ENCODE results near the gene MKNK2. TPM values are rescaled to one million over a fixed set of nuclear protein-coding genes. Genes with fewer than 3 reads are reported as not detected.

MKNK2 gene
- total and polyA plus RNA-seq, 2 of the 13 experiments (the other 11 are each of a cell fraction or from before 2014, with no cell fraction given) = 44.9 to 112 TPM

GRCh38 chr19:2021453-2022140 is 29.4 kb downstream of the MKNK2 start:
- FAIRE-seq (no peak), ATAC-seq (no peak), DNase-seq (ENCODE audit: low spot score) (no peak)
- Histone ChIP-seq H3K4me3 (replicated peaks in 1 of 3; ENCODE audit: insufficient read depth in 1 of 3, low read depth in 2 of 3, low read length in 3 of 3) (no peak overlapping the region), H3K9ac (ENCODE audit: insufficient read depth, low read depth, low read length) (no peak overlapping the region), H3K4me2 (ENCODE audit: low read depth, low read length) (no peak overlapping the region), H3K27ac (ENCODE audit: extremely low read length, insufficient read depth, low read length) (no peak overlapping the region), H3K27me3 (ENCODE audit: control insufficient read depth in 1 of 2, insufficient read depth in 2 of 2, low read length in 2 of 2) (no peaks in the 10 kb centered on the region), H4K20me1 (ENCODE audit: insufficient read depth, low read length) (no peaks in the 10 kb centered on the region), H3K36me3 (replicated peaks in 1 of 2; ENCODE audit: control insufficient read depth in 1 of 2, insufficient read depth in 2 of 2, low read length in 2 of 2) (no peaks in the 10 kb centered on the region), H3K79me2 (ENCODE audit: insufficient read depth, low read length) (no peaks in the 10 kb centered on the region), H2AFZ (ENCODE audit: low read length) (no peak overlapping the region), H3K9me3 (ENCODE audit: low read length) (peaks cover 4% of the 10 kb centered on the region), H3K4me1 (ENCODE audit: insufficient read depth, low read length) (peaks cover 7% of the 10 kb centered on the region)
- in situ Hi-C loops (cut with HindIII; ENCODE audit: extremely low pct_ligation_motif_present, low pct_unique_long_range_greater_than_20kb) = loop anchor here (5.0 kb wide), 1 partner anchor 41 kb away; no protein-coding TSS in a partner anchor
- no TSS peak for BruUV-seq (replicated peaks)
- intact Hi-C loops (cut with micrococcal nuclease; ENCODE audit: unreplicated experiment) = no loop called here
- CTCF ChIA-PET (ENCODE audit: low intra/inter-chr PET ratio, low total read pairs) = no interaction called here
- TF ChIP-seq FOXK2 (IDR thresholded peaks at IDR 0.05) = no peak
- TF ChIP-seq ZNF407 (CRISPR knock-in tag; IDR thresholded peaks at IDR 0.05; ENCODE audit: not compliant biosample characterization) = no peak
- no peak for TF ChIP-seq ZC3H4 (CRISPR knock-in tag; IDR thresholded peaks at IDR 0.05; ENCODE audit: borderline replicate concordance)
- no peak for TF ChIP-seq ARID2 (CRISPR knock-in tag; IDR thresholded peaks at IDR 0.05; ENCODE audit: borderline replicate concordance)
- TF ChIP-seq NBN (conservative IDR thresholded peaks at IDR 0.05) = no peak
- TF ChIP-seq ZNF720 (CRISPR knock-in tag; IDR thresholded peaks at IDR 0.05) = no peak
- no peak for TF ChIP-seq HOXD1 (CRISPR knock-in tag; IDR thresholded peaks at IDR 0.05)
- no peak for TF ChIP-seq ZNF512 (CRISPR knock-in tag; IDR thresholded peaks at IDR 0.05)
- TF ChIP-seq SYNCRIP (IDR thresholded peaks at IDR 0.05; ENCODE audit: insufficient read depth, low read depth, low read length) = no peak
- no peak for TF ChIP-seq ELF1 (CRISPR knock-in tag; IDR thresholded peaks at IDR 0.05)
- TF ChIP-seq MEF2D (CRISPR knock-in tag; IDR thresholded peaks at IDR 0.05) = no peak
- no peak for TF ChIP-seq PPARG (CRISPR knock-in tag; conservative IDR thresholded peaks at IDR 0.05)
- TF ChIP-seq ZNF570 (CRISPR knock-in tag; IDR thresholded peaks at IDR 0.05; ENCODE audit: borderline replicate concordance) = no peak
- POLR2A ChIA-PET = interaction anchor here (0.6 kb wide), 1 partner anchor 31 kb away, joined by 3 read pairs; no protein-coding TSS in a partner anchor
- WGBS (ENCODE audit: low lambda C conversion rate) = 62% methylated on average over 2 of the region's 4 CpGs

All from HepG2 (cell line).